Astrocyte (in vitro differentiated cells and primary cell): ENCODE results near the gene FAM124B. TPM values are rescaled to one million over a fixed set of nuclear protein-coding genes. Genes with fewer than 3 reads are reported as not detected.

ENCODE experiments used
- DNase-seq: peaks from one replicate; pipeline ENCODE4 v3.0.0-alpha.2; 2010; ENCODE audit warnings: low read depth
- FAIRE-seq: peaks from 2 replicates; lab custom pipeline; 2011; peaks lifted over from hg19 to GRCh38; lab: Jason Lieb, UNC
- H2AFZ ChIP-seq: 2 replicates; pipeline ENCODE4 v1.6.0; 2012; ENCODE audit warnings: low read depth, low read length, inconsistent platforms
- H3K27ac ChIP-seq: 2 replicates; pipeline ENCODE4 v1.5.1; 2011; ENCODE audit warnings: low read depth, low read length, inconsistent platforms
- H3K27me3 ChIP-seq: 2 replicates; pipeline ENCODE4 v1.6.0; 2011; ENCODE audit warnings: low read length, inconsistent platforms; ENCODE audit not compliant: insufficient read depth
- H3K36me3 ChIP-seq: 2 replicates; pipeline ENCODE4 v1.5.1; 2011; ENCODE audit warnings: low read length, inconsistent platforms; ENCODE audit not compliant: insufficient read depth
- H3K4me1 ChIP-seq: 2 replicates; pipeline ENCODE4 v1.5.1; 2011; ENCODE audit warnings: low read length, inconsistent platforms; ENCODE audit not compliant: insufficient read depth
- H3K4me2 ChIP-seq: 2 replicates; pipeline ENCODE4 v1.6.0; 2012; ENCODE audit warnings: low read length, inconsistent platforms
- H3K4me3 ChIP-seq: 2 replicates; pipeline ENCODE4 v1.5.1; 2011; ENCODE audit warnings: low read depth, mild to moderate bottlenecking, low read length, inconsistent platforms; ENCODE audit not compliant: insufficient read depth
- H3K79me2 ChIP-seq: 2 replicates; pipeline ENCODE4 v1.6.0; 2012; ENCODE audit warnings: mild to moderate bottlenecking, low read length, inconsistent platforms; ENCODE audit not compliant: insufficient read depth
- H3K9ac ChIP-seq: 2 replicates; pipeline ENCODE4 v1.6.0; 2012; ENCODE audit warnings: mild to moderate bottlenecking, low read length, inconsistent platforms
- H3K9me3 ChIP-seq: 2 replicates; pipeline ENCODE4 v1.5.1; 2012; ENCODE audit warnings: low read depth, mild to moderate bottlenecking, low read length, inconsistent platforms; ENCODE audit not compliant: insufficient read depth
- H4K20me1 ChIP-seq: 2 replicates; pipeline ENCODE4 v1.6.0; 2012; ENCODE audit warnings: low read length, inconsistent platforms; ENCODE audit not compliant: insufficient read depth
- H3K27ac Mint-ChIP-seq: one replicate; pipeline ENCODE4 v1.8.0; 2021; ENCODE audit warnings: mild to moderate bottlenecking, mixed read lengths; ENCODE audit not compliant: unreplicated experiment
- H3K27me3 Mint-ChIP-seq: one replicate; pipeline ENCODE4 v1.8.0; 2021; ENCODE audit warnings: low read depth, mixed read lengths; ENCODE audit not compliant: unreplicated experiment
- H3K36me3 Mint-ChIP-seq: one replicate; pipeline ENCODE4 v1.8.0; 2021; ENCODE audit warnings: low read depth, mixed read lengths; ENCODE audit not compliant: unreplicated experiment
- H3K4me1 Mint-ChIP-seq: one replicate; pipeline ENCODE4 v1.8.0; 2021; ENCODE audit warnings: low read depth, mixed read lengths; ENCODE audit not compliant: unreplicated experiment
- H3K4me3 Mint-ChIP-seq: one replicate; pipeline ENCODE4 v1.8.0; 2021; ENCODE audit warnings: mild to moderate bottlenecking, moderate library complexity, mixed read lengths; ENCODE audit not compliant: unreplicated experiment
- H3K9me3 Mint-ChIP-seq: one replicate; pipeline ENCODE4 v1.8.0; 2021; ENCODE audit warnings: mild to moderate bottlenecking, mixed read lengths; ENCODE audit not compliant: unreplicated experiment
- EZH2 ChIP-seq: IDR thresholded peaks from 2 replicates; pipeline ENCODE4 v1.6.1; 2012; ENCODE audit warnings: mild to moderate bottlenecking, low read length, inconsistent platforms; ENCODE audit not compliant: insufficient read depth
- total RNA-seq: library from RNA; stranded (reverse); gene quantifications from 2 replicates; pipeline ENCODE4 v1.2.1, GENCODE V29; 2021
- TF ChIP-seq, protein P1 (sequence below): IDR thresholded peaks from 2 replicates; pipeline ENCODE4 v1.5.1; 2011; ENCODE audit warnings: low read depth, mild to moderate bottlenecking, inconsistent platforms, low read length, moderate library complexity; ENCODE audit not compliant: insufficient read depth

The FAM124B gene
- total RNA-seq, 1 donor from 2014 or later: not detected

DNA sequence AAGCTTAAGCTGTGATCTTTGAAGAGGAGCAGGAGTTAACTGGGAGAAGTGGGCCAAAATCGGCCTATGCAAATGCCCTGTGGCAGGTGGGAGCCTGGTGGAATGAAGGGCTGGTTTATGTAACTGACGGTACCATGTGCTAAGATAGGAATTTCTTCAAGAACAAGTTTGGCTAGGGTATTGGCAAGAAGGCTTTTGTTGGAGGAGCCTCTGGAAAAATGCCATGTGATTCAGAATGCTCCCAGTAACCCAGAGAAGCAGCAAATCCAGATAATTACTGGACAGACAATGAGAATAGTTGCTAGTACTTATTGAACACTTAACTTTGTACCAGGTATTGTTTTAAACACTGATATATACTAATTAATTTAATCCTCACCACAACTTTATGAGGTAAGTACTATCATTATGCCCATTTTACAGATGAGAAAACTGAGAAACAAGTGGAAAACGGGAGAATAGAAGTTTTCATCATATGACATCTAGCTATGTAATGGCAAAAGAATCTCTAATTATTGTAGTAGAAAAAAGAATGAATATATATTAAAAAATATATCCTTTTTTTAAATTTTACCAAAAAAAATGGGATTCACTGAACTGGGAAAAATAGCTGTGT lies 9.1 kb upstream of the FAM124B start:
- Histone ChIP-seq H3K4me1 (peaks cover 2% of the 10 kb centered on the region), H3K9ac (no peak overlapping the region), H2AFZ (no peak overlapping the region), H3K27ac (no peak overlapping the region), H3K9me3 (no peaks in the 10 kb centered on the region), H3K4me2 (no peak overlapping the region), H3K27me3 (no peaks in the 10 kb centered on the region), H4K20me1 (no peaks in the 10 kb centered on the region), H3K36me3 (no peaks in the 10 kb centered on the region), H3K79me2 (no peaks in the 10 kb centered on the region), H3K4me3 (no peak overlapping the region)
- TF ChIP-seq, protein P1, sequence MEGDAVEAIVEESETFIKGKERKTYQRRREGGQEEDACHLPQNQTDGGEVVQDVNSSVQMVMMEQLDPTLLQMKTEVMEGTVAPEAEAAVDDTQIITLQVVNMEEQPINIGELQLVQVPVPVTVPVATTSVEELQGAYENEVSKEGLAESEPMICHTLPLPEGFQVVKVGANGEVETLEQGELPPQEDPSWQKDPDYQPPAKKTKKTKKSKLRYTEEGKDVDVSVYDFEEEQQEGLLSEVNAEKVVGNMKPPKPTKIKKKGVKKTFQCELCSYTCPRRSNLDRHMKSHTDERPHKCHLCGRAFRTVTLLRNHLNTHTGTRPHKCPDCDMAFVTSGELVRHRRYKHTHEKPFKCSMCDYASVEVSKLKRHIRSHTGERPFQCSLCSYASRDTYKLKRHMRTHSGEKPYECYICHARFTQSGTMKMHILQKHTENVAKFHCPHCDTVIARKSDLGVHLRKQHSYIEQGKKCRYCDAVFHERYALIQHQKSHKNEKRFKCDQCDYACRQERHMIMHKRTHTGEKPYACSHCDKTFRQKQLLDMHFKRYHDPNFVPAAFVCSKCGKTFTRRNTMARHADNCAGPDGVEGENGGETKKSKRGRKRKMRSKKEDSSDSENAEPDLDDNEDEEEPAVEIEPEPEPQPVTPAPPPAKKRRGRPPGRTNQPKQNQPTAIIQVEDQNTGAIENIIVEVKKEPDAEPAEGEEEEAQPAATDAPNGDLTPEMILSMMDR: no peak
- TF ChIP-seq EZH2: no peak
- Mint-ChIP-seq H3K27ac (no peak overlapping the region), H3K9me3 (peaks cover 8% of the 10 kb centered on the region), H3K4me1 (peaks cover 5% of the 10 kb centered on the region), H3K4me3 (no peak overlapping the region), H3K27me3 (no peaks in the 10 kb centered on the region), H3K36me3 (peaks cover 4% of the 10 kb centered on the region)
- DNase-seq (peak; percentile 48), FAIRE-seq (no peak)

DNA sequence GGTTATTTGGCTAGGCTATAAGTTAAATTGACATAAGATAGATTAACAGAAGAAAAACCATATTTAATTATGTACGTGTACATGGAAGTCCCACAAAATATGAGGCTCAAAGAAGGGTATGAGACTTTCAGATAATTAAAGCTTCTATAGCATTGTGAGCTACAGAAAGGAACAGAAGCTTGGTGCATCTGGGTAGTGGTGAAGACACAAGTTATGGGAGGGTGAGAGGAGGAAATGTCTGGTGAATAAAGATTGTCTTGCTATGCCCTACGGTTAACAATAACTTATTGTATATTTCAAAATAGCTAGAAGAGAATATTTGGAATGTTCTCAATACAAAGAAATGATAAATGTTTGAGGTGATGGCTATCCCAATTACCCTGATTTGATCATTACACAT lies 6.8 kb upstream of the FAM124B start:
- no peak for FAIRE-seq
- Histone ChIP-seq H3K27me3 (no peaks in the 10 kb centered on the region), H3K4me3 (no peak overlapping the region), H3K79me2 (no peaks in the 10 kb centered on the region), H4K20me1 (no peaks in the 10 kb centered on the region), H3K9ac (no peak overlapping the region), H3K36me3 (no peaks in the 10 kb centered on the region), H2AFZ (no peak overlapping the region), H3K4me2 (no peak overlapping the region), H3K9me3 (no peaks in the 10 kb centered on the region), H3K4me1 (peaks cover 2% of the 10 kb centered on the region), H3K27ac (no peak overlapping the region)
- peaks cover 5% of the 10 kb centered on the region for H3K4me1 Mint-ChIP-seq
- H3K36me3 Mint-ChIP-seq: peaks cover 4% of the 10 kb centered on the region
- no peak for DNase-seq
- H3K9me3 Mint-ChIP-seq: peaks cover 8% of the 10 kb centered on the region
- no peak overlapping the region for H3K4me3 Mint-ChIP-seq
- no peaks in the 10 kb centered on the region for H3K27me3 Mint-ChIP-seq
- no peak overlapping the region for H3K27ac Mint-ChIP-seq
- no peak for TF ChIP-seq EZH2
- TF ChIP-seq, protein P1: no peak

DNA sequence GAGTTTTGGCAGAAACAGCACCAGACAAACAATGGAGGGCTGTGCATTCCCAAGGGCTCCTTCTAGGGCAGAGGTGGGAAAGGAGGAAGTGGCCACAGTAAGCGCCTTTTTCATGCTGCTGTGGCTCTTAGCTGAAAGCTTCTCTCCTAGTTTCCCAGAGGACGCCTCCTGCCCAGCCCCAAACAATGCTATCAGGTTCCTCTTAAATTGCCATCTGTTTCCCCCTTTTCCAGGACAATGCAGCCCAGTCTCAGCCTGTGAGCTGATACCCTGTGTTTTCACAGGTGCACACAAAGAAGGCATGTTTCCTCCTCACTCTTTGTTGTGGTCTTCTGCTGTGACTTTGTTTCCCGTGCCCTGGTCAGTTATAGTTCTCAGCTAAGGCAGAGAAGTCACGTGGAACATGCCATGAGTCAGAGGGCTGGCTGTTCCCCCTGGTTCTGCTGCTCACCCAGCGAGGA lies 5.4 kb upstream of the FAM124B start:
- Mint-ChIP-seq H3K27me3 (no peaks in the 10 kb centered on the region), H3K4me1 (no peaks in the 10 kb centered on the region), H3K27ac (no peak overlapping the region), H3K36me3 (peaks cover 4% of the 10 kb centered on the region), H3K9me3 (peaks cover 8% of the 10 kb centered on the region), H3K4me3 (no peak overlapping the region)
- H3K9ac ChIP-seq: no peak overlapping the region
- no peak overlapping the region for H2AFZ ChIP-seq
- no peak for DNase-seq
- no peaks in the 10 kb centered on the region for H3K9me3 ChIP-seq
- H3K79me2 ChIP-seq: no peaks in the 10 kb centered on the region
- H3K4me1 ChIP-seq: no peaks in the 10 kb centered on the region
- FAIRE-seq: no peak
- no peak overlapping the region for H3K4me3 ChIP-seq
- no peaks in the 10 kb centered on the region for H3K27me3 ChIP-seq
- H4K20me1 ChIP-seq: no peaks in the 10 kb centered on the region
- TF ChIP-seq, protein P1: no peak
- TF ChIP-seq EZH2: no peak
- no peak overlapping the region for H3K4me2 ChIP-seq
- H3K36me3 ChIP-seq: no peaks in the 10 kb centered on the region
- no peak overlapping the region for H3K27ac ChIP-seq
